Measurements from ENCODE around the gene KCNRG. TPM values are rescaled to one million over a fixed set of nuclear protein-coding genes. Genes with fewer than 3 reads are reported as not detected.

KCNRG gene
- total and polyA plus RNA-seq, 2 of the 4 experiments (the other 2 are of a cell fraction) = 0.51 to 2.7 TPM

GRCh38 chr13:49996951-49997895 lies 18.0 kb upstream of the KCNRG start, which contains the start of gene TRIM13 (continued):
- TF ChIP-seq CHD1 (IDR thresholded peaks at IDR 0.05; ENCODE audit: low read depth, low read length) (0 out of 2 replicates have a peak, but pooled peaks have one; percentile 86), RAD21 (IDR thresholded peaks at IDR 0.05; ENCODE audit: low read length) (peak; percentile 68), MXI1 (IDR thresholded peaks at IDR 0.05; ENCODE audit: borderline replicate concordance, low read depth, low read length) (no peak), CEBPB (IDR thresholded peaks at IDR 0.05; ENCODE audit: low read depth, low read length) (no peak)

Measured in IMR-90 (cell line).